SK-N-SH (cell line): ENCODE data around the gene PCNT. TPM values are rescaled to one million over a fixed set of nuclear protein-coding genes. Genes with fewer than 3 reads are reported as not detected.

Experiments used
- CTCF ChIA-PET: fragments of 300-600, 350-600 bp; formaldehyde crosslinking; extraction: SDS; loops from one replicate; lab custom pipeline; 2021; lab: Yijun Ruan, JAX
- POLR2A ChIA-PET: fragments of 350-600 bp; sonication (Branson Sonifier 250); formaldehyde crosslinking; extraction: SDS; loops from one replicate; lab custom pipeline; 2020; ENCODE audit warnings: antibody characterized with exemption, inconsistent platforms; lab: Yijun Ruan, JAX
- DNase-seq: peaks from one replicate; pipeline ENCODE4 v3.0.0; 2012
- H2AFZ ChIP-seq: fragments of 200-600 bp; sonication (generic); 2 replicates; pipeline ENCODE4 v1.8.1; 2016; ENCODE audit warnings: antibody characterized with exemption, mild to moderate bottlenecking, low read depth
- H3F3A ChIP-seq: fragments of 200-600 bp; sonication (generic); replicated peaks from 2 replicates; pipeline ENCODE3; 2016; ENCODE audit warnings: antibody characterized with exemption, mild to moderate bottlenecking; ENCODE audit not compliant: insufficient read depth
- H3K27ac ChIP-seq, 2 experiments: fragments of 200-500 bp in 1 of 2; fragments of 200-600 bp in 1 of 2; sonication (Bioruptor generic) in 1 of 2; sonication (generic), shearing (Covaris generic) in 1 of 2; 2 replicates each; pipeline versions ENCODE4 v1.5.1 to v1.6.1; 2014 to 2016; ENCODE audit warnings: low read depth in 2 of 2, inconsistent platforms in 1 of 2, low read length in 1 of 2, mild to moderate bottlenecking in 1 of 2, mixed read lengths in 1 of 2
- H3K27me3 ChIP-seq: fragments of 200-600 bp; sonication (generic), shearing (Covaris generic); 2 replicates; pipeline ENCODE4 v1.6.1; 2016; ENCODE audit warnings: mixed run types; ENCODE audit not compliant: insufficient read depth
- H3K36me3 ChIP-seq, 2 experiments: fragments of 200-500 bp in 1 of 2; fragments of 200-600 bp in 1 of 2; sonication (Bioruptor generic) in 1 of 2; sonication (generic) in 1 of 2; replicated peaks in 1 of 2; 2 replicates each; pipeline versions ENCODE3 to v1.5.1; 2014 to 2016; ENCODE audit warnings: low read length in 1 of 2, mild to moderate bottlenecking in 1 of 2; ENCODE audit not compliant: insufficient read depth in 2 of 2, control insufficient read depth in 1 of 2
- H3K4me1 ChIP-seq, 2 experiments: fragments of 200-500 bp in 1 of 2; fragments of 200-600 bp in 1 of 2; sonication (Bioruptor generic) in 1 of 2; sonication (generic), shearing (Covaris generic) in 1 of 2; 2 replicates each; pipeline versions ENCODE4 v1.5.1 to v1.6.1; 2014 to 2016; ENCODE audit warnings: low read depth in 1 of 2, low read length in 1 of 2, mixed run types in 1 of 2; ENCODE audit not compliant: insufficient read depth in 2 of 2, control insufficient read depth in 1 of 2
- H3K4me2 ChIP-seq: fragments of 200-600 bp; sonication (generic), shearing (Covaris generic); 2 replicates; pipeline ENCODE4 v1.6.1; 2017; ENCODE audit warnings: mixed run types
- H3K4me3 ChIP-seq, 2 experiments: fragments of 200-500 bp in 1 of 2; fragments of 200-600 bp in 1 of 2; sonication (Bioruptor generic) in 1 of 2; sonication (generic), shearing (Covaris generic) in 1 of 2; 2 replicates each; pipeline versions ENCODE4 v1.5.1 to v1.8.1; 2014 to 2016; ENCODE audit warnings: low read depth in 2 of 2, inconsistent platforms in 1 of 2, low read length in 1 of 2, mild to moderate bottlenecking in 1 of 2, mixed read lengths in 1 of 2, moderate library complexity in 1 of 2
- H3K79me2 ChIP-seq: fragments of 200-600 bp; sonication (generic); 2 replicates; pipeline ENCODE4 v1.8.1; 2017; ENCODE audit warnings: mild to moderate bottlenecking; ENCODE audit not compliant: insufficient read depth
- H3K9ac ChIP-seq: fragments of 200-600 bp; sonication (generic); 2 replicates; pipeline ENCODE4 v1.6.1; 2017; ENCODE audit warnings: mixed run types
- H3K9me2 ChIP-seq: fragments of 200-600 bp; sonication (generic); 2 replicates; pipeline ENCODE4 v1.6.1; 2017; ENCODE audit warnings: mixed run types
- H3K9me3 ChIP-seq: fragments of 200-600 bp; sonication (generic); 2 replicates; pipeline ENCODE4 v1.6.1; 2017; ENCODE audit warnings: mixed run types, mild to moderate bottlenecking, moderate library complexity
- H4K20me1 ChIP-seq: fragments of 200-600 bp; sonication (generic); 2 replicates; pipeline ENCODE4 v1.6.1; 2017; ENCODE audit warnings: mild to moderate bottlenecking, mixed run types; ENCODE audit not compliant: insufficient read depth
- CHD2 ChIP-seq: fragments of 150-350 bp; IDR thresholded peaks from 2 replicates; pipeline ENCODE4 v1.6.1; 2018; ENCODE audit warnings: low read length; ENCODE audit not compliant: partially characterized antibody
- ELF1 ChIP-seq: IDR thresholded peaks from 2 replicates; pipeline ENCODE4 v1.4.0; 2012
- EP300 ChIP-seq, 2 experiments: IDR thresholded peaks; 2 replicates each; pipeline versions ENCODE4 v1.4.0 to v1.6.1; 2012; ENCODE audit warnings: borderline replicate concordance in 1 of 2, low read depth in 1 of 2, low read length in 1 of 2
- MEF2A ChIP-seq: IDR thresholded peaks from 2 replicates; pipeline ENCODE4 v1.4.0; 2012; ENCODE audit warnings: low read depth, borderline replicate concordance
- NRF1 ChIP-seq: IDR thresholded peaks from 2 replicates; pipeline ENCODE4 v1.6.1; 2012; ENCODE audit warnings: low read depth, mild to moderate bottlenecking, low read length
- POLR2AphosphoS5 ChIP-seq: IDR thresholded peaks from 2 replicates; pipeline ENCODE4 v1.6.1; 2012; ENCODE audit warnings: low read depth, low read length
- RFX5 ChIP-seq: IDR thresholded peaks from 2 replicates; pipeline ENCODE4 v1.6.1; 2012; ENCODE audit warnings: mild to moderate bottlenecking, improper control_type of control experiment, low read length
- TCF12 ChIP-seq: IDR thresholded peaks from 2 replicates; pipeline ENCODE4 v1.4.0; 2012
- TEAD4 ChIP-seq: IDR thresholded peaks from 2 replicates; pipeline ENCODE4 v1.4.0; 2012; ENCODE audit warnings: mild to moderate bottlenecking, borderline replicate concordance; ENCODE audit not compliant: insufficient read depth
- WGBS: methylation state at CpG from one replicate; pipeline ENCODE4 v1.1.6; 2017; ENCODE audit warnings: low lambda C conversion rate; 5-methylcytosine and 5-hydroxymethylcytosine counted together
- polyA plus RNA-seq, 3 experiments: library from polyadenylated mRNA; depleted of rRNA; stranded (reverse); fragments of >200 nt; gene quantifications; 2 replicates each; pipeline ENCODE4 v1.2.3, GENCODE V29; 2012
- TF ChIP-seq, protein P1 (sequence below): IDR thresholded peaks from 2 replicates; pipeline ENCODE4 v1.4.0; 2012; ENCODE audit warnings: low read depth, borderline replicate concordance
- TF ChIP-seq, protein P2 (sequence below): IDR thresholded peaks from 2 replicates; pipeline ENCODE4 v1.4.0; 2012; ENCODE audit warnings: low read depth, borderline replicate concordance
- TF ChIP-seq, protein P3 (sequence below): fragments of 150-350 bp; IDR thresholded peaks from 2 replicates; pipeline ENCODE4 v1.6.1; 2017; ENCODE audit warnings: antibody characterized with exemption, low read length, low read depth, borderline replicate concordance
- TF ChIP-seq, protein P4 (sequence below): IDR thresholded peaks from 2 replicates; pipeline ENCODE4 v1.4.0; 2012; ENCODE audit warnings: low read depth
- TF ChIP-seq, protein P5 (sequence below): fragments of 150-350 bp; IDR thresholded peaks from 2 replicates; pipeline ENCODE4 v1.6.1; 2016; ENCODE audit warnings: mild to moderate bottlenecking, low read depth, low read length

PCNT gene
- polyA plus RNA-seq, 1 of the 3 experiments (the other 2 are of a cell fraction) = 15.7 TPM

DNA sequence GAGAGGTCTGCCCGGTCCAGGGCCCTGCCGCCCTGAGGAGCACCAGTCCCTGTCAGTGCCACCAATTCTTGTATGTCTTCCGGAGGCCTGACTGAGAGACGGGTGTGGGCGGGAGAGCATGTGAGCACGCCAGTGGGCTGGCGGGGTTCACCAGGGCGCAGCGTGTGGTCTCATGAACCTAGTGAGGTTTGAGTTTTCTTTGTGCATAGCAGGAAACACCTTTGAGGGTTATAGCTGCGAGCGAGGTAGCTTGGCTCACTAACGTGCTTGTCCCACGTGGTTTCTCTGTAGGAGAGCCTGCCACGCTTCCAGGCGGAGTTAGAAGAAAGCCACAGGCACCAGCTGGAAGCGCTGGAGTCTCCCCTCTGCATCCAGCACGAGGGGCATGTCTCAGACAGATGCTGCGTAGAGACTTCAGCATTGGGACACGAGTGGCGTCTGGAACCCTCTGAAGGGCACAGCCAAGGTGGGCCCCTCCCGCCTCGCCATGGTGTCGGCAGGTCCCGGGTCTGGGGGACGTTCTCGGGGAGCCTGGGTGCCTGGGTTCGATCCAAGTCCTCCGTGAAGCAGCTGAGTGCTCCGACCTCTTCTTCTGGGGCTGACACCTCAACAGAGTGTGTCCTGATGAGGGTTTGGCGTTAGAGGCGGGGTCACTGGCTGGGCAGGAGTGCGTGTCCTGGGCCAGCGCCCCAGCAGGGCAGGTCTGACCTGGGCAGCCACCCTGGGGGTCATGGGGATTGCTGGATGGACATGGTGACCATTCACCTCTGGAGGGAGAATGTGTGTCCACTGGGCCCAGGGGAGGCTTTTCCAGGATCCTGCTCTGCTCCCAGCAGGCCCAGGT lies 31.4 kb downstream of the PCNT start:
- H3K27ac ChIP-seq = no peak overlapping the region
- CTCF ChIA-PET = no interaction called here
- TF ChIP-seq ELF1 (no peak), POLR2AphosphoS5 (no peak), TCF12 (no peak), TEAD4 (no peak), EP300 (IDR thresholded peaks at IDR 0.05; ENCODE audit: borderline replicate concordance in 1 of 2, low read depth in 1 of 2, low read length in 1 of 2) (no peak), MEF2A (no peak), CHD2 (no peak), NRF1 (no peak), RFX5 (no peak)
- TF ChIP-seq, protein P1, sequence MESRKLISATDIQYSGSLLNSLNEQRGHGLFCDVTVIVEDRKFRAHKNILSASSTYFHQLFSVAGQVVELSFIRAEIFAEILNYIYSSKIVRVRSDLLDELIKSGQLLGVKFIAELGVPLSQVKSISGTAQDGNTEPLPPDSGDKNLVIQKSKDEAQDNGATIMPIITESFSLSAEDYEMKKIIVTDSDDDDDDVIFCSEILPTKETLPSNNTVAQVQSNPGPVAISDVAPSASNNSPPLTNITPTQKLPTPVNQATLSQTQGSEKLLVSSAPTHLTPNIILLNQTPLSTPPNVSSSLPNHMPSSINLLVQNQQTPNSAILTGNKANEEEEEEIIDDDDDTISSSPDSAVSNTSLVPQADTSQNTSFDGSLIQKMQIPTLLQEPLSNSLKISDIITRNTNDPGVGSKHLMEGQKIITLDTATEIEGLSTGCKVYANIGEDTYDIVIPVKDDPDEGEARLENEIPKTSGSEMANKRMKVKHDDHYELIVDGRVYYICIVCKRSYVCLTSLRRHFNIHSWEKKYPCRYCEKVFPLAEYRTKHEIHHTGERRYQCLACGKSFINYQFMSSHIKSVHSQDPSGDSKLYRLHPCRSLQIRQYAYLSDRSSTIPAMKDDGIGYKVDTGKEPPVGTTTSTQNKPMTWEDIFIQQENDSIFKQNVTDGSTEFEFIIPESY = no peak
- TF ChIP-seq, protein P2, sequence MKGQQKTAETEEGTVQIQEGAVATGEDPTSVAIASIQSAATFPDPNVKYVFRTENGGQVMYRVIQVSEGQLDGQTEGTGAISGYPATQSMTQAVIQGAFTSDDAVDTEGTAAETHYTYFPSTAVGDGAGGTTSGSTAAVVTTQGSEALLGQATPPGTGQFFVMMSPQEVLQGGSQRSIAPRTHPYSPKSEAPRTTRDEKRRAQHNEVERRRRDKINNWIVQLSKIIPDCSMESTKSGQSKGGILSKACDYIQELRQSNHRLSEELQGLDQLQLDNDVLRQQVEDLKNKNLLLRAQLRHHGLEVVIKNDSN = no peak
- TF ChIP-seq, protein P3, sequence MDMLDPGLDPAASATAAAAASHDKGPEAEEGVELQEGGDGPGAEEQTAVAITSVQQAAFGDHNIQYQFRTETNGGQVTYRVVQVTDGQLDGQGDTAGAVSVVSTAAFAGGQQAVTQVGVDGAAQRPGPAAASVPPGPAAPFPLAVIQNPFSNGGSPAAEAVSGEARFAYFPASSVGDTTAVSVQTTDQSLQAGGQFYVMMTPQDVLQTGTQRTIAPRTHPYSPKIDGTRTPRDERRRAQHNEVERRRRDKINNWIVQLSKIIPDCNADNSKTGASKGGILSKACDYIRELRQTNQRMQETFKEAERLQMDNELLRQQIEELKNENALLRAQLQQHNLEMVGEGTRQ = no peak
- TF ChIP-seq, protein P4, sequence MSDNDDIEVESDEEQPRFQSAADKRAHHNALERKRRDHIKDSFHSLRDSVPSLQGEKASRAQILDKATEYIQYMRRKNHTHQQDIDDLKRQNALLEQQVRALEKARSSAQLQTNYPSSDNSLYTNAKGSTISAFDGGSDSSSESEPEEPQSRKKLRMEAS = no peak
- TF ChIP-seq, protein P5, sequence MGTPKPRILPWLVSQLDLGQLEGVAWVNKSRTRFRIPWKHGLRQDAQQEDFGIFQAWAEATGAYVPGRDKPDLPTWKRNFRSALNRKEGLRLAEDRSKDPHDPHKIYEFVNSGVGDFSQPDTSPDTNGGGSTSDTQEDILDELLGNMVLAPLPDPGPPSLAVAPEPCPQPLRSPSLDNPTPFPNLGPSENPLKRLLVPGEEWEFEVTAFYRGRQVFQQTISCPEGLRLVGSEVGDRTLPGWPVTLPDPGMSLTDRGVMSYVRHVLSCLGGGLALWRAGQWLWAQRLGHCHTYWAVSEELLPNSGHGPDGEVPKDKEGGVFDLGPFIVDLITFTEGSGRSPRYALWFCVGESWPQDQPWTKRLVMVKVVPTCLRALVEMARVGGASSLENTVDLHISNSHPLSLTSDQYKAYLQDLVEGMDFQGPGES = no peak
- H3K9ac ChIP-seq = no peak overlapping the region
- POLR2A ChIA-PET = no interaction called here
- no peaks in the 10 kb centered on the region for H3F3A ChIP-seq
- WGBS = 98% methylated on average over 13 of the region's 33 CpGs
- DNase-seq = no peak
- H3K4me2 ChIP-seq = no peak overlapping the region
- H3K79me2 ChIP-seq = no peaks in the 10 kb centered on the region
- peaks cover 13 to 65% of the 10 kb centered on the region in 2 experiments for H3K36me3 ChIP-seq
- H3K27me3 ChIP-seq = no peaks in the 10 kb centered on the region
- no peaks in the 10 kb centered on the region for H4K20me1 ChIP-seq
- no peaks in the 10 kb centered on the region for H3K4me1 ChIP-seq
- no peak overlapping the region for H3K4me3 ChIP-seq
- H2AFZ ChIP-seq = no peak overlapping the region
- H3K9me3 ChIP-seq = no peaks in the 10 kb centered on the region
- no peaks in the 10 kb centered on the region for H3K9me2 ChIP-seq
